B cell (primary cell): ENCODE measurements around the gene GIGYF2. TPM values are rescaled to one million over a fixed set of nuclear protein-coding genes. Genes with fewer than 3 reads are reported as not detected.

Experiments
- ATAC-seq: fragments of 200-7000 bp; cut with Tn5 transposase; one replicate; pipeline ENCODE4 v1.10.0; 2021; ENCODE audit warnings: low read depth, mild to moderate bottlenecking, moderate number of reproducible peaks, moderate library complexity
- CTCF ChIA-PET: fragments of 350-600 bp; sonication (Branson Sonifier 250); formaldehyde crosslinking; loops from one replicate; lab custom pipeline; 2021; ENCODE audit warnings: antibody characterized with exemption, inconsistent platforms; lab: Charles Lee
- POLR2A ChIA-PET: fragments of 350-600 bp; sonication (Branson Sonifier 250); formaldehyde crosslinking; loops from one replicate; lab custom pipeline; 2021; ENCODE audit warnings: antibody characterized with exemption; lab: Charles Lee
- DNase-seq: peaks from one replicate; pipeline ENCODE4 v3.0.0; 2013
- H2AFZ ChIP-seq: 2 replicates; pipeline ENCODE4 v1.6.1; 2012; ENCODE audit warnings: mild to moderate bottlenecking, low read depth, low read length; ENCODE audit not compliant: insufficient read depth, poor library complexity, severe bottlenecking
- H3K27ac ChIP-seq, 2 donors: 1 replicate in 1 of 2; 2 replicates in 1 of 2; pipeline ENCODE4 v1.5.1; 2012 to 2013; ENCODE audit warnings: low read length in 2 of 2, mild to moderate bottlenecking in 2 of 2, moderate library complexity in 1 of 2
- H3K27me3 ChIP-seq, 4 experiments: fragments of 200-600 bp in 1 of 4; sonication (generic) in 1 of 4; replicated peaks in 1 of 4; 1 replicate in 2 of 4; 2 replicates in 2 of 4; pipeline versions ENCODE4 v1.6.1 to v1.7.0; 2013 to 2016; ENCODE audit warnings: low read length in 3 of 4, mild to moderate bottlenecking in 2 of 4, mixed read lengths in 1 of 4, moderate library complexity in 1 of 4; ENCODE audit not compliant: insufficient read depth in 4 of 4, control insufficient read depth in 3 of 4; ENCODE audit errors: control extremely low read depth in 1 of 4
- H3K36me3 ChIP-seq, 2 experiments: replicated peaks in 1 of 2; 1 replicate in 1 of 2; 2 replicates in 1 of 2; pipeline versions ENCODE4 v1.6.1 to v1.7.1; 2013; ENCODE audit warnings: low read length in 1 of 2; ENCODE audit not compliant: insufficient read depth in 2 of 2, control insufficient read depth in 1 of 2; ENCODE audit errors: control extremely low read depth in 1 of 2, extremely low read depth in 1 of 2
- H3K4me1 ChIP-seq, 2 donors: fragments of 200-600 bp in 1 of 2; sonication (generic) in 1 of 2; 1 replicate in 1 of 2; 2 replicates in 1 of 2; pipeline versions ENCODE4 v1.5.1 to v1.6.1; 2013 to 2017; ENCODE audit warnings: low read length in 2 of 2; ENCODE audit not compliant: control insufficient read depth in 2 of 2, insufficient read depth in 2 of 2
- H3K4me2 ChIP-seq: replicated peaks from 2 replicates; pipeline ENCODE3; 2012; ENCODE audit warnings: mild to moderate bottlenecking, low read depth, low read length; ENCODE audit not compliant: poor library complexity, severe bottlenecking
- H3K4me3 ChIP-seq, 5 experiments: fragments of 200-600 bp in 1 of 5; sonication (generic) in 1 of 5; 1 replicate in 3 of 5; 2 replicates in 2 of 5; pipeline versions ENCODE4 v1.5.1 to v1.7.0; 2011 to 2016; ENCODE audit warnings: low read length in 4 of 5, mild to moderate bottlenecking in 4 of 5, low read depth in 2 of 5, control low read depth in 1 of 5, moderate library complexity in 1 of 5; ENCODE audit not compliant: insufficient read depth in 1 of 5; ENCODE audit errors: control extremely low read depth in 1 of 5, extremely low read depth in 1 of 5
- H3K79me2 ChIP-seq: fragments of 200-600 bp; sonication (generic); one replicate; pipeline ENCODE4 v1.6.0; 2016; ENCODE audit warnings: low read length; ENCODE audit not compliant: control insufficient read depth, insufficient read depth
- H3K9ac ChIP-seq: fragments of 200-600 bp; sonication (generic); 2 replicates; pipeline ENCODE4 v1.6.1; 2017; ENCODE audit warnings: mild to moderate bottlenecking, low read length, moderate library complexity
- H3K9me3 ChIP-seq, 3 donors: one replicate each; pipeline versions ENCODE4 v1.6.1 to v1.7.1; 2013; ENCODE audit warnings: low read length in 2 of 3; ENCODE audit not compliant: control insufficient read depth in 2 of 3, insufficient read depth in 1 of 3; ENCODE audit errors: control extremely low read depth in 1 of 3
- H4K20me1 ChIP-seq: 2 replicates; pipeline ENCODE4 v1.6.0; 2012; ENCODE audit warnings: mild to moderate bottlenecking, low read length; ENCODE audit not compliant: insufficient read depth, control insufficient read depth, poor library complexity, severe bottlenecking
- H3K27ac Mint-ChIP-seq: one replicate; pipeline ENCODE4 v1.8.0; 2021; ENCODE audit warnings: mixed read lengths
- H3K27me3 Mint-ChIP-seq: one replicate; pipeline ENCODE4 v1.8.0; 2021; ENCODE audit warnings: mixed read lengths
- H3K4me1 Mint-ChIP-seq: one replicate; pipeline ENCODE4 v1.8.0; 2021; ENCODE audit warnings: mixed read lengths
- H3K4me3 Mint-ChIP-seq: one replicate; pipeline ENCODE4 v1.8.0; 2021; ENCODE audit warnings: mixed read lengths
- H3K9me3 Mint-ChIP-seq: one replicate; pipeline ENCODE4 v1.8.0; 2022; ENCODE audit warnings: mixed read lengths; ENCODE audit not compliant: insufficient read depth
- EZH2 ChIP-seq: IDR thresholded peaks from 2 replicates; pipeline ENCODE4 v1.6.1; 2012; ENCODE audit warnings: borderline replicate concordance, low read depth, mild to moderate bottlenecking, moderate library complexity, low read length; ENCODE audit not compliant: insufficient read depth, poor library complexity, severe bottlenecking
- WGBS: methylation state at CpG from one replicate; pipeline ENCODE4 v1.1.5; 2013; ENCODE audit warnings: missing lambda C conversion rate; ENCODE audit not compliant: insufficient coverage; 5-methylcytosine and 5-hydroxymethylcytosine counted together
- intact Hi-C: fragments of 100-400 bp; cut with micrococcal nuclease; formaldehyde crosslinking; loops from one replicate; pipeline ENCODE4 v1.10.0; 2022
- polyA plus RNA-seq: library from polyadenylated mRNA; depleted of rRNA; stranded (reverse); fragments of >200 nt; gene quantifications from 2 replicates; pipeline ENCODE4 v1.2.3, GENCODE V29; 2012
- total RNA-seq, 2 donors: library from RNA; stranded (reverse); fragments of 120-200 nt in 1 of 2; gene quantifications; 1 replicate in 1 of 2; 2 replicates in 1 of 2; pipeline versions ENCODE4 v1.2.3 to v1.2.4, GENCODE V29; 2013 to 2022
- TF ChIP-seq, protein P1 (sequence below): fragments of 200-600 bp; IDR thresholded peaks from one replicate; pipeline ENCODE4 v1.8.0; 2022; ENCODE audit warnings: antibody characterized with exemption, mild to moderate bottlenecking

The GIGYF2 gene
- total and polyA plus RNA-seq, 2 donors (not counting 1 experiment from before 2014, with no cell fraction given), result 7.2 to 108 TPM

DNA sequence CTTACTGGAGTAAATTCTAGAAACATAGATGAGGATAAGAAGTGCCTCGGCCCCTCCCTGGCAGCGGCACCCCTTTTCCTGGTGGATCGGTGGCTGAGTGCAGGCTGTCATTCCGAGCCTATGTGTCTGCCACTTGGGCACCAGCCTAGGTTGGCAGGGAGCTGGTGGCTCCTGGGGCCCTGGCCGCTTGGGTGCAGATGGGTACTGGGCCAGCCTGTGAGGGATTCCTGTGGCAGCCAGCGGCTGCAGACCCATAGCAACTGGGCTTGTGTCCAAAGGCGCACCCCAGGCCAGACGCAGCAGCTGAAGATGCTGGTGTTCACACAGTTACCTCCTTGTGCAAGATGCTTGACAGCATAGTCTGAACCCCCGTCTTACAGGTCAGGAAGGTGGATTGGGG, 175.7 kb downstream of the GIGYF2 start:
- 96% methylated on average over 9 of the region's 9 CpGs for WGBS
- H4K20me1 ChIP-seq, result no peaks in the 10 kb centered on the region
- ChIA-PET POLR2A (no interaction called here), CTCF (no interaction called here)
- no peaks in the 10 kb centered on the region for H3K79me2 ChIP-seq
- no peak overlapping the region for H3K4me3 ChIP-seq
- ATAC-seq, result no peak
- H3K27ac Mint-ChIP-seq, result no peak overlapping the region
- no peak overlapping the region for H2AFZ ChIP-seq
- no peaks in the 10 kb centered on the region for H3K36me3 ChIP-seq
- intact Hi-C loops, result no loop called here
- no peak overlapping the region for H3K4me3 Mint-ChIP-seq
- no peaks in the 10 kb centered on the region for H3K9me3 Mint-ChIP-seq
- H3K27me3 Mint-ChIP-seq, result peaks cover 11% of the 10 kb centered on the region
- H3K27ac ChIP-seq, result no peak overlapping the region
- TF ChIP-seq EZH2, result no peak
- TF ChIP-seq, protein P1, sequence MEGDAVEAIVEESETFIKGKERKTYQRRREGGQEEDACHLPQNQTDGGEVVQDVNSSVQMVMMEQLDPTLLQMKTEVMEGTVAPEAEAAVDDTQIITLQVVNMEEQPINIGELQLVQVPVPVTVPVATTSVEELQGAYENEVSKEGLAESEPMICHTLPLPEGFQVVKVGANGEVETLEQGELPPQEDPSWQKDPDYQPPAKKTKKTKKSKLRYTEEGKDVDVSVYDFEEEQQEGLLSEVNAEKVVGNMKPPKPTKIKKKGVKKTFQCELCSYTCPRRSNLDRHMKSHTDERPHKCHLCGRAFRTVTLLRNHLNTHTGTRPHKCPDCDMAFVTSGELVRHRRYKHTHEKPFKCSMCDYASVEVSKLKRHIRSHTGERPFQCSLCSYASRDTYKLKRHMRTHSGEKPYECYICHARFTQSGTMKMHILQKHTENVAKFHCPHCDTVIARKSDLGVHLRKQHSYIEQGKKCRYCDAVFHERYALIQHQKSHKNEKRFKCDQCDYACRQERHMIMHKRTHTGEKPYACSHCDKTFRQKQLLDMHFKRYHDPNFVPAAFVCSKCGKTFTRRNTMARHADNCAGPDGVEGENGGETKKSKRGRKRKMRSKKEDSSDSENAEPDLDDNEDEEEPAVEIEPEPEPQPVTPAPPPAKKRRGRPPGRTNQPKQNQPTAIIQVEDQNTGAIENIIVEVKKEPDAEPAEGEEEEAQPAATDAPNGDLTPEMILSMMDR, result no peak
- H3K9me3 ChIP-seq, result peaks cover 0 to 5% (median 0%) of the 10 kb centered on the region in 3 donors
- peaks cover 0 to 24% (median 7%) of the 10 kb centered on the region in 4 experiments for H3K27me3 ChIP-seq
- no peak overlapping the region for H3K9ac ChIP-seq
- H3K4me1 Mint-ChIP-seq, result peaks cover 15% of the 10 kb centered on the region
- peaks cover 11 to 20% of the 10 kb centered on the region in 2 donors for H3K4me1 ChIP-seq
- H3K4me2 ChIP-seq, result no peak overlapping the region
- DNase-seq, result no peak

DNA sequence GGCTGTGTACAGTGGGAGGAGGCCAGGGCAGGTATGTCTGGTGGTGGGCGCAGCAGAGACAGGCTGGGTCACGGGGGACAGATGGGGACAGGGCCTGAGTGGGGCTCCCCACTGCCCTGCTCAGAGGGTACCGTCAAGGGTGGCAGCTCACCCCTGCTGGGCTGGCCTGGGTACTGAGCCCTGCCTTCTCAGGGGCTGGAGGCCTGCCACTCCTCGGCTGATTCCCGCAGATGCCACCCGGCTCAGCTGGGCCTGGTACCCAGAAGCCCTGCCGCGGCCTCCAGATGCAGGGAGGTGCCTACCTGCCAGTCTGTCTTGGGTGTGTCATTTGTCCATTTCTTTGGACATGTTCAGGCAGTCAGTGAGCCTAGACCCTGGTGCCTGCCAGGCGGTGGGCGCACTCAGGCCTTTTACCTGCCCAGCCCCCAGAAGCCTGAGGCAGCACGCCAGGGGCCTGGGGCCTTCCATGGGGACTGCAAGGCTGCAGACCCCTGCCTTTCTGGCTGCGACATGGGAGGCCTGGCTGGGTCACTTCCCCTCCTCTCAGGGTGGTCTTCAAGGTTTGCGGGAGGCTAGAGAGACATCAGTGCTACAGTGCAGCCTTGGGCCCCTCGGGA, 176.3 kb downstream of the GIGYF2 start:
- no peak overlapping the region for H3K4me2 ChIP-seq
- H2AFZ ChIP-seq, result no peak overlapping the region
- TF ChIP-seq, protein P1, result no peak
- TF ChIP-seq EZH2, result no peak
- H3K9ac ChIP-seq, result no peak overlapping the region
- intact Hi-C loops, result no loop called here
- peaks cover 0 to 5% (median 0%) of the 10 kb centered on the region in 3 donors for H3K9me3 ChIP-seq
- no peaks in the 10 kb centered on the region for H4K20me1 ChIP-seq
- H3K36me3 ChIP-seq, result no peaks in the 10 kb centered on the region
- peaks cover 11 to 20% of the 10 kb centered on the region in 2 donors for H3K4me1 ChIP-seq
- POLR2A ChIA-PET, result no interaction called here
- no peak for ATAC-seq
- peaks cover 0 to 24% (median 7%) of the 10 kb centered on the region in 4 experiments for H3K27me3 ChIP-seq
- no peak overlapping the region for H3K4me3 ChIP-seq
- CTCF ChIA-PET, result interaction anchor here (1.4 kb wide), 1 partner anchor 378 kb away, joined by 3 read pairs; the partner anchor contains the start of gene ATG16L1
- H3K4me3 Mint-ChIP-seq, result no peak overlapping the region
- no peak for DNase-seq
- 96% methylated on average over 13 of the region's 14 CpGs for WGBS
- no peaks in the 10 kb centered on the region for H3K79me2 ChIP-seq
- no peak overlapping the region for H3K27ac ChIP-seq
- peaks cover 12% of the 10 kb centered on the region for H3K27me3 Mint-ChIP-seq
- peaks cover 15% of the 10 kb centered on the region for H3K4me1 Mint-ChIP-seq
- no peak overlapping the region for H3K27ac Mint-ChIP-seq
- no peaks in the 10 kb centered on the region for H3K9me3 Mint-ChIP-seq
